ENCODE results near the gene GREB1L. TPM values are rescaled to one million over a fixed set of nuclear protein-coding genes. Genes with fewer than 3 reads are reported as not detected.

Gene GREB1L
- total RNA-seq = 8.7 and 25.0 TPM in 2 replicates

GRCh38 chr18:21242141-21242779 is at the start of gene GREB1L:
GREB1L (plus strand) TSS chr18:21242232; CDS start chr18:21383519, 141,287 bp downstream.
- peak; percentile 48 for DNase-seq (ENCODE audit: low read depth)
- H3K4me3 ChIP-seq (ENCODE audit: low read depth, low read length) = peak within 1 kb of the TSS; percentile 58
- TF ChIP-seq CTCF (IDR thresholded peaks at IDR 0.05; ENCODE audit: insufficient read depth, low read depth, low read length) = no peak

- DNase-seq (ENCODE audit: low read depth) = no peak
- H3K4me3 ChIP-seq (ENCODE audit: low read depth, low read length) = no peak overlapping the region
- no peak for TF ChIP-seq CTCF (IDR thresholded peaks at IDR 0.05; ENCODE audit: insufficient read depth, low read depth, low read length)
These were observed 49.8 kb upstream of the GREB1L start for GRCh38 chr18:21192308-21192624.

DNA sequence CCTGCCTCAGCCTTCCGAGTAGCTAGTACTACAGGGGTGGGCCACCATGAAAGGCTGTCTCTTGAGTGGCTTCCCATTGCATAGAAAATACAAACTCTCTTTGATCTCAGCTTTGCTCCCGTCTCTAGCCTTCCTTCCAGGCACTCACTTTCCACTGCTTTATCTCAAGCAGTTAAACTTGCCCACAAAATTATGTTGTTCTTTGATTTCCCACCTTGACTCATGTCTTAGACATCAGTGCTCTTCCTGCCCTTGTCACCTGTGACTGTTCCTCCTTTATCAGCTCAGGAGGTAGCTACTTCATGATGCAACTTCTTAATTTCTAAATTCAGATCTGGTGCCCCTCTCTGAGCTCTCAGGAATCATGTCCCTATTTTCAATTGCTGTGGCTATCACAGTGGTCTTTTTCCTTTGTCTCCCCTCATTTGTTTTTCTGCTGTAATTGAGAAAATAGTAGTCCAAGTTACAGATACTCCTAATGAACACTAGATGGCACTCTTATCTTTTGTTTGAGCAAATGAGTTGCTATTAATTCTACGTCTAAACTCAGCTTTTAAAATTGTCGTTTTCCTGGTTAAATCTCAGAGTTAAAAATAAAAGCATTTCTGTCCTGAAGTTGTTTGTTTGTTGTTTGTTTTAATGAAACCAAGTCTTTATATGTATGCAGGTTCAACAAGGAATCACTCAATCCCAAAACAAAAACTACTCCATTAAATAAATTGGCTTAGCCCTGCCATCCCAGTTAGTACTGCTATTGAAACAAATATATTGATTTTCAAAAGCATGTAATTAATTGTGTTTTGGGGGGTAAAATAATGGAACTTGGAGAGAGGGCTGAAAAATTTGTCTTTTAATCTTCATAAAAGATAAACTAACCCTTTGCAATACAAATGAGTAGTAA is 46.9 kb upstream of the GREB1L start:
- no peak overlapping the region for H3K4me3 ChIP-seq (ENCODE audit: low read depth, low read length)
- DNase-seq (ENCODE audit: low read depth) = peak; percentile 54
- TF ChIP-seq CTCF (IDR thresholded peaks at IDR 0.05; ENCODE audit: insufficient read depth, low read depth, low read length) = peak; percentile 65

DNA sequence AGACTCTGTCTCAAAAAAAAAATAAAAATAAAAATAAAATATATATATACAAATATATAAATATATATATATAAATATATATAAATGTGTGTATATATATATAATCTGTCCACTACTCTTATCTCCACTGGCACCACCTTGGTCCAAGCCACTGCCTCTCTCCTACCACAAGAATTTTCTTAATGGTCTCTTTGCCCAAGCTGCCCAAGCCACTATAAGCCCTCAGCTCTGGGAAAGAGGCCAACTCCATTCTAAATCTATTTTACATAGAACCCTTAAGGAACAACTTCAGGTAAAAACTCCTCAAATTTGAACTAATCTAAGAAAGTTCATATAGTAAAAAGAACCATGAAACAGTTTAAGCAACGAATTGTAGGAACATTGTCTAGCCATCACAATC is 45.6 kb upstream of the GREB1L start:
- DNase-seq (ENCODE audit: low read depth) = no peak
- no peak for TF ChIP-seq CTCF (IDR thresholded peaks at IDR 0.05; ENCODE audit: insufficient read depth, low read depth, low read length)
- H3K4me3 ChIP-seq (ENCODE audit: low read depth, low read length) = no peak overlapping the region

DNA sequence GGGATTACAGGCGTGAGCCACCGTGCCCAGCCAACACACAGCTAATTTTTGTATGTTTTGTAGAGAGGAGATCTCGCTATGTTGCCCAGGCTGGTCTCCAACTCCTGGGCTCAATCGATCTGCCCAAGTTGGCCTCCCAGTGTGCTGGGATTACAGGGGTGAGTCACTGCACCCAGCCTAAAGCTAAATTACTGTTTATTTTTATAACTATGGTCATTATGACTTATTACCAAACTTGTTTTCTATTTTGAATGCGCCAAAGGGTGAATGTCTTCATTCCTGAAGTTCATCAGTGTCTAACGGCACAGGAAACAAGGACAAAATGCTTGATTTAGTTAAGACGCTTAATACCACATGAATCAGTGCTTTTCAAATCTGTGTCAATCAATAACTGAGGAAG is 38.9 kb upstream of the GREB1L start:
- TF ChIP-seq CTCF (IDR thresholded peaks at IDR 0.05; ENCODE audit: insufficient read depth, low read depth, low read length) = no peak
- no peak for DNase-seq (ENCODE audit: low read depth)
- H3K4me3 ChIP-seq (ENCODE audit: low read depth, low read length) = no peak overlapping the region

GRCh38 chr18:21203542-21204241 is 38.3 kb upstream of the GREB1L start:
- no peak for TF ChIP-seq CTCF (IDR thresholded peaks at IDR 0.05; ENCODE audit: insufficient read depth, low read depth, low read length)
- no peak for DNase-seq (ENCODE audit: low read depth)
- H3K4me3 ChIP-seq (ENCODE audit: low read depth, low read length) = no peak overlapping the region
